Smooth muscle cell of the brain vasculature (primary cell): Measurements from ENCODE around the gene NREP.

Source experiments
- DNase-seq: peaks from one replicate; pipeline ENCODE4 v3.0.0-alpha.2; 2012; ENCODE audit warnings: low read depth, low spot score

NREP gene

GRCh38 chr5:111697215-111697614 is 59.8 kb downstream of the NREP start:
- DNase-seq, result no peak

DNA sequence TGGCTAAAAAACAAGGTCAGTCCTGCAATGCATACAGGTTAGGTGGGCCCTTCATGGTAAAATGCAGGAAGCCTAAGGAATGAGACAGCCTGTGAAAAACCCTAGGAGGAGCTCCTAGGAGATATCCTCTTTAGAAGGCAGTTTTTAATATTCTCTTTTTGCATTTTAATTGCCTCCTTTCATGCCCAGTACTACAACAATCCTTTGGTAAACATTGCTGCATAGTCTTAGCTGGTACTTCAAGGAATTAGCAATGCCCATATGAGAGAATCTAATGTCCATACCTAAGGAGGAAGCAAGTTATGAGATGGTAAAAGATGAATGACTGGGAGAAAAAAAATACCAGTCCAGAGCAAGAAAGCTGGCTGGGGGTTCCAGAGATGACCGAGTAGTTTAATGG is 61.0 kb downstream of the NREP start:
- no peak for DNase-seq

- DNase-seq, result no peak
Measured at GRCh38 chr5:111694133-111694532, 62.9 kb downstream of the NREP start.

DNA sequence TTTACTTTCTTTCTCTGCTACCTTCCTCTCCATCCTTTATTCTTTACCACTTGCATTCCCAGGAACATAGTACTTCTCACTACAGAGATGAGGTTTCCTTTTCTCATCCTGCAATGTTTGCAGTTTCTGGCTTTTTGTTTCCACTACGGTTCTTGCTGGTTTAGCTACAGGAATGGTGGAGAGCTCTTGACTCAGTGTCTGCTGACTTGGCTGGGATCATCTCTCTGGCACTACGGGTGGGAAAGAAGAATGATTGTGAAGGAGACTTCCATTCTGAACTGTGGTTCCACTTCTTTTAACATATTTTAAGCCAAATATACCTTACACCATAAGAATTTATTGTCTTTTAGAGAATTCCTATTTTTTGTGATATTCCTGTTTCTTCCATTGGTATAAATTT is 65.1 kb downstream of the NREP start:
- no peak for DNase-seq

DNA sequence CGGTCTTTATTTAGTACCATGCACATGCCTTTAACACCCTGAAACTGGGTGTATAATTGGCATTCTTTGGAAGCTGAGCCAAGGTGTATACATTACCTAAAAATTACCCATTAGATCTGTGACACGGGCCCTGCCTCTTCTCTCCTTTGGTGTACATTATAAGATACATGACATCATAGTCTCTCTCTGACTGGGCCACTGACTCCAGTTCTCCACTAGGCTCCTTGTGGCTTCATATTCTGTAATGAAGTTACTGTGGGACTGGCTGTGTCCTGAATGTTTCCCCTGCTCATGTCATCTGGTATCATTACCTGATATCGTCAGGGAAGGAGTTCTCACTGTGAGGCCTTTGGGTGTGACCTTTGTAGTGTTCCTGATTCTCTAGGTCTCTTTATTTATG is 65.5 kb downstream of the NREP start:
- no peak for DNase-seq

- no peak for DNase-seq
Measured at GRCh38 chr5:111689357-111689935, 67.5 kb downstream of the NREP start.

GRCh38 chr5:111685969-111686368 is 71.0 kb downstream of the NREP start:
- no peak for DNase-seq

DNA sequence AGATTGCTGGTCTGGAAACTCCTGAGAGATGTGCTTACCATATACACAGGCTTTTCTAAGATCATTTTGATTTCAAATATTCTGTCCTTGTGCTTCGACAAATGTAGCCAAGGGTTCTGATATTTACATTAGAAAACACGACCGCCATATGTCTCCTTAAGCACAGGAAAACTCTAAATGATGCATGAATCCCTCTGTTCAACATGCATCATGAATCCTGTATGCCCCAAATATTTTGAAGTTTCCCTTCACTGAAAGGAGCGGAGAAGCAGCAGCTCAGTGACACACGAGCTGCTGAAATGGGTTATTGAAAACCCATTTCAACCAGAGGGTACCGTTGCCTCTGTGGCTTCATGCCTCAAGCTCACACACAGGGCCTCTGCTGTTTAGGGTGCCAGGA is 74.4 kb downstream of the NREP start:
- DNase-seq, result no peak

DNA sequence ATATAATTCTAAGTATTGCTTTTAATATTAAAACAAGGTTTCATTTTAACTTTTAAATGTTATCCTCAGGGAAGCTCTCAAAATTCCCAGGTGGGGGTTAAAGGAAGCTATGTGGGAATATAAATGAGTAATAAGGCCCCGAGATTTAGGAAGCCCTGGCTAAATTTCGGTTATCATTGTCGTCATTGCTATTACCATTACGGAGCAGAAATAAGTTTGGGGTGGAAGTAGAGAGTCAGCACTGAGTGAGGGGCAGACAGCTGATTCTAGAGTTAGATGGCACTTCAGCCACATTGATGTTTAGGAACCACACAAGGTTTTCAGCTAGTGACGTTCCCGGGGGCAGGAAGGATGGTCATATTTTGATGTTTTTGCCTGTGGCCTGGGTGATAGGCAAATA is 74.9 kb downstream of the NREP start:
- DNase-seq, result no peak

GRCh38 chr5:111681414-111682120 is 75.4 kb downstream of the NREP start:
- no peak for DNase-seq

- peak; percentile 98 for DNase-seq
Measured at GRCh38 chr5:111680737-111681413, 76.1 kb downstream of the NREP start.

DNA sequence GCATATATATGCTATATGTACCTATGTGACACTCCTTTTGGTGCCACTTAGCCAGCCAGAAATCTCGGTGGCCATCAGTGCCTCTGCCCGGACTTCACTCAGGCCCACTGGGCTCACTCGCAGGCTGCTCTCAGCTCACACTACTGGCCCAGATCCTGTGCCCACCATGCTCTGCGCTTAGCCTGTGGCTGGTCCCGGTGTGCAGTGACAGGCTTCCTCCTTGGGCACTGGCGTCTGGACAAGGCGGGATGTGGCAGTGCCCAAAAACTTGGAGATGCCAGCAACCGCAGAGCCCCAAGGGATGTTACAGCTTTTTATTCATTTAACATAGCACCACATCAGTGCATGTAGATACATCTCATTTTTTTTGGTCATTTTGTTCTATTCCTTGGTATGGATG is 77.4 kb downstream of the NREP start:
- no peak for DNase-seq
